ENCODE data around the gene ATP10A. TPM values are rescaled to one million over a fixed set of nuclear protein-coding genes. Genes with fewer than 3 reads are reported as not detected.

Gene ATP10A
- total RNA-seq, 1 experiment from 2014 or later = 3.9 TPM

DNA sequence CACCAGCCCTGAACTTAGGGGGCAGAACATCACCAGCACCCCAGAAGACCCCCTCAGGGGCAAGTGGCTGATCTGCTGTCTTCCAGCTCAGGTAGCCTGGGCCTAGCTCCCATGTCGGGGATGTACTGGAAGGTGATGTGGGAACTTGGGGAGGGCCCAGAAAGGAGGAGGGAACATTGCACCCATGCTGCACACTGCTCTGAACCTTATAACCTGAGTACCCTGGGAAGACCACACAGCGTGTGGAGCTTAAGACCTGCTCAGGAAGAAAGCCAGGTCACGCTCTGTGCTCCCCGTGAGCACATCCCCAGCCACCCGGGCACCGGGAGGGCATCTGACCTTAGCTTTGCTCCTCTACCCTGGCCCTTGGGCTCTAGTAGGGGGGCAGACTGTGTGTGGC, 159.4 kb downstream of the ATP10A start:
- no peak for DNase-seq
- H2BK20ac ChIP-seq (ENCODE audit: low read depth, low read length, poor library complexity, severe bottlenecking) = no peak overlapping the region
- no peak overlapping the region for H3K9ac ChIP-seq (ENCODE audit: extremely low read depth, insufficient read length, low read length)
- no peak overlapping the region; a peak in 1 of 5 replicates for H3K4me3 Mint-ChIP-seq
- H3K9me3 ChIP-seq (ENCODE audit: control insufficient read depth, low read depth, low read length) = no peaks in the 10 kb centered on the region
- H3K36me3 Mint-ChIP-seq (ENCODE audit: insufficient read depth in 1 of 3, low read depth in 3 of 3) = no peaks in the 10 kb centered on the region; a peak in 1 of 7 replicates
- no peak overlapping the region for H4K5ac ChIP-seq (ENCODE audit: insufficient read length, low read depth, low read length)
- H3K14ac ChIP-seq (ENCODE audit: insufficient read depth, low read length) = no peak overlapping the region; the same call in 1 of the 2 replicates
- H3K4me2 ChIP-seq (ENCODE audit: insufficient read depth, insufficient read length, low read length) = no peak overlapping the region
- H2BK12ac ChIP-seq (ENCODE audit: insufficient read length, low read depth, low read length) = no peak overlapping the region
- H3K79me1 ChIP-seq (ENCODE audit: insufficient read depth, low read depth, low read length, poor library complexity, severe bottlenecking) = no peaks in the 10 kb centered on the region
- no peak overlapping the region for H4K91ac ChIP-seq (ENCODE audit: insufficient read length, low read depth, low read length)
- no peaks in the 10 kb centered on the region for H3K27me3 ChIP-seq (ENCODE audit: insufficient read depth, low read length)
- peaks cover 0 to 2% of the 10 kb centered on the region in 2 experiments; a peak in 1 of 4 replicates for H3K4me1 Mint-ChIP-seq
- H3K23ac ChIP-seq (ENCODE audit: insufficient read length, low read depth, low read length) = no peak overlapping the region
- H3T11ph ChIP-seq (ENCODE audit: low read length) = no peak overlapping the region
- no peak overlapping the region for H3K27ac ChIP-seq (ENCODE audit: insufficient read length, low read depth, low read length)
- no peak overlapping the region for H2BK15ac ChIP-seq (ENCODE audit: low read depth, low read length)
- H3K18ac ChIP-seq (ENCODE audit: insufficient read length, low read depth, low read length) = no peak overlapping the region
- TF ChIP-seq, protein P1, sequence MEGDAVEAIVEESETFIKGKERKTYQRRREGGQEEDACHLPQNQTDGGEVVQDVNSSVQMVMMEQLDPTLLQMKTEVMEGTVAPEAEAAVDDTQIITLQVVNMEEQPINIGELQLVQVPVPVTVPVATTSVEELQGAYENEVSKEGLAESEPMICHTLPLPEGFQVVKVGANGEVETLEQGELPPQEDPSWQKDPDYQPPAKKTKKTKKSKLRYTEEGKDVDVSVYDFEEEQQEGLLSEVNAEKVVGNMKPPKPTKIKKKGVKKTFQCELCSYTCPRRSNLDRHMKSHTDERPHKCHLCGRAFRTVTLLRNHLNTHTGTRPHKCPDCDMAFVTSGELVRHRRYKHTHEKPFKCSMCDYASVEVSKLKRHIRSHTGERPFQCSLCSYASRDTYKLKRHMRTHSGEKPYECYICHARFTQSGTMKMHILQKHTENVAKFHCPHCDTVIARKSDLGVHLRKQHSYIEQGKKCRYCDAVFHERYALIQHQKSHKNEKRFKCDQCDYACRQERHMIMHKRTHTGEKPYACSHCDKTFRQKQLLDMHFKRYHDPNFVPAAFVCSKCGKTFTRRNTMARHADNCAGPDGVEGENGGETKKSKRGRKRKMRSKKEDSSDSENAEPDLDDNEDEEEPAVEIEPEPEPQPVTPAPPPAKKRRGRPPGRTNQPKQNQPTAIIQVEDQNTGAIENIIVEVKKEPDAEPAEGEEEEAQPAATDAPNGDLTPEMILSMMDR (conservative IDR thresholded peaks at IDR 0.05) = no peak
- no peak overlapping the region for H4K8ac ChIP-seq (replicated peaks; ENCODE audit: insufficient read length, low read depth, low read length)
- H3K27ac Mint-ChIP-seq = no peak overlapping the region
- H3K9me3 Mint-ChIP-seq = no peaks in the 10 kb centered on the region
- H3K23me2 ChIP-seq (ENCODE audit: insufficient read length, low read depth, low read length, poor library complexity, severe bottlenecking) = no peaks in the 10 kb centered on the region
- H2BK120ac ChIP-seq (ENCODE audit: low read depth, low read length, poor library complexity, severe bottlenecking) = no peak overlapping the region
- H3K27me3 Mint-ChIP-seq (ENCODE audit: low read depth) = peaks cover 5% of the 10 kb centered on the region
- no peaks in the 10 kb centered on the region for H3K4me1 ChIP-seq (ENCODE audit: insufficient read depth, low read length)
- no peak overlapping the region for H2BK5ac ChIP-seq (ENCODE audit: insufficient read length, low read length)
- H3K4ac ChIP-seq (ENCODE audit: low read depth, low read length) = no peak overlapping the region
- no peaks in the 10 kb centered on the region for H3K79me2 ChIP-seq (ENCODE audit: insufficient read depth, low read length)
- H2AFZ ChIP-seq (ENCODE audit: low read length) = no peak overlapping the region
- no peak overlapping the region for H2AK5ac ChIP-seq (ENCODE audit: insufficient read length, low read length)
- no CpG with 5 or more reads among the region's 6 CpGs for WGBS (ENCODE audit: extremely low coverage, insufficient read length, low lambda C conversion rate)
- H4K20me1 ChIP-seq (ENCODE audit: control insufficient read depth, insufficient read depth, insufficient read length) = no peaks in the 10 kb centered on the region
- no peak overlapping the region for H3K56ac ChIP-seq (ENCODE audit: insufficient read length, low read depth, low read length)
